GM19397 (cell line): ENCODE measurements around the gene CCDC183.
"Not testable (repeated sequence)": the region's sequence is repeated elsewhere in the genome, so short reads cannot be mapped to it uniquely, and the experiment has no call there.

Experiments
- ATAC-seq: cut with Tn5 transposase; IDR thresholded peaks from one replicate; pipeline ENCODE4 v1.9.1; 2021; ENCODE audit warnings: mild to moderate bottlenecking, moderate library complexity; ENCODE audit not compliant: unreplicated experiment

CCDC183 gene

GRCh38 chr9:136760424-136760823 is 35.7 kb upstream of the CCDC183 start:
- no peak for ATAC-seq

- not testable (repeated sequence) for ATAC-seq
Measured at GRCh38 chr9:136760834-136761544, 35.1 kb upstream of the CCDC183 start.

- no peak for ATAC-seq
Measured at GRCh38 chr9:136761545-136761981, 34.6 kb upstream of the CCDC183 start.

- no peak for ATAC-seq
Measured at GRCh38 chr9:136762221-136762691, 33.9 kb upstream of the CCDC183 start.

- no peak for ATAC-seq
Measured at GRCh38 chr9:136762915-136763648, 33.1 kb upstream of the CCDC183 start.

GRCh38 chr9:136763649-136764035 is 32.5 kb upstream of the CCDC183 start:
- no peak for ATAC-seq

- no peak for ATAC-seq
Measured at GRCh38 chr9:136764301-136764891, 31.7 kb upstream of the CCDC183 start, which contains the start of gene LCN15. LCN15 (minus strand) TSS chr9:136764518; CDS start chr9:136764488, 30 bp downstream.

- no peak for ATAC-seq
Measured at GRCh38 chr9:136765041-136765440, 31.1 kb upstream of the CCDC183 start.

GRCh38 chr9:136765745-136766409 is 30.3 kb upstream of the CCDC183 start:
- ATAC-seq, result not testable (repeated sequence)

GRCh38 chr9:136766410-136767120 is 29.6 kb upstream of the CCDC183 start:
- not testable (repeated sequence) for ATAC-seq

GRCh38 chr9:136769710-136770191 is 26.4 kb upstream of the CCDC183 start:
- no peak for ATAC-seq

GRCh38 chr9:136771907-136772415 is 24.2 kb upstream of the CCDC183 start:
- ATAC-seq, result no peak

- no peak for ATAC-seq
Measured at GRCh38 chr9:136773386-136774044, 22.6 kb upstream of the CCDC183 start.

GRCh38 chr9:136774416-136775045 is 21.6 kb upstream of the CCDC183 start:
- no peak for ATAC-seq

GRCh38 chr9:136775191-136775590 is 20.9 kb upstream of the CCDC183 start:
- no peak for ATAC-seq

GRCh38 chr9:136776947-136777346 is 19.2 kb upstream of the CCDC183 start:
- ATAC-seq, result no peak

GRCh38 chr9:136777359-136777758 is 18.8 kb upstream of the CCDC183 start:
- no peak for ATAC-seq

- ATAC-seq, result no peak
Measured at GRCh38 chr9:136779808-136780207, 16.3 kb upstream of the CCDC183 start.

GRCh38 chr9:136782452-136782851 is 13.7 kb upstream of the CCDC183 start:
- no peak for ATAC-seq
